Measurements from ENCODE around the gene SIRT3.
"Not testable (repeated sequence)": the region's sequence is repeated elsewhere in the genome, so short reads cannot be mapped to it uniquely, and the experiment has no call there.

SIRT3 gene

DNA sequence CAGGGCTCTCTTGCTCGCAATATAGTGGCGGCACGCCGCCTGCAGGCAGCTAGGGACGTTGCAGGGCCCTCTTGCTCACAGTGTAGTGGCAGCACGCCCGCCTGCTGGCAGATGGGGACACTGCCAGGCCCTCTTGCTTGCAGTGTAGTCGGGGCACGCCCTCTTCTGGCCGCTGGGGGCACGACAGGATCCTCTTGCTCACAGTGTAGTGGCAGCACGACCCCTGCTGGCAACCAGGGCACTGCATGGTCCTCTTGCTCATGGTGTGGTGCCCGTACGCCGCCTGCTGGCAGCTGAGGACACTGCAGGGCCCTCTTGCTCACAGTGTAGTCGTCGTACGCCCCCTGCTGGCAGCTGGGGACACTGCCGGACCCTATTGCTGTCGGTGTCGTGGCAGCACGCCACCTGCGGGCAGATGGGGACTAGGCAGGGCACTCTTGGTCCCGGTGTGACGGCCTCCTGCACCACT, 46.3 kb downstream of the SIRT3 start:
- peaks cover 12% of the 10 kb centered on the region for H3K4me1 ChIP-seq (ENCODE audit: low read depth, poor library complexity, severe bottlenecking)
- not testable (repeated sequence) for H2AFZ ChIP-seq (ENCODE audit: low read depth); H3K9ac ChIP-seq; H4K20me1 ChIP-seq (ENCODE audit: insufficient read depth); H3K4me3 ChIP-seq (IDR thresholded peaks at IDR 0.05; ENCODE audit: insufficient read depth, low read depth, low read length); H3K36me3 ChIP-seq (ENCODE audit: insufficient read depth); H3K27ac ChIP-seq; H3K27me3 ChIP-seq (ENCODE audit: insufficient read depth, low read depth); H3K79me2 ChIP-seq (ENCODE audit: insufficient read depth, low read depth); H3K4me2 ChIP-seq
- TF ChIP-seq, protein P1, sequence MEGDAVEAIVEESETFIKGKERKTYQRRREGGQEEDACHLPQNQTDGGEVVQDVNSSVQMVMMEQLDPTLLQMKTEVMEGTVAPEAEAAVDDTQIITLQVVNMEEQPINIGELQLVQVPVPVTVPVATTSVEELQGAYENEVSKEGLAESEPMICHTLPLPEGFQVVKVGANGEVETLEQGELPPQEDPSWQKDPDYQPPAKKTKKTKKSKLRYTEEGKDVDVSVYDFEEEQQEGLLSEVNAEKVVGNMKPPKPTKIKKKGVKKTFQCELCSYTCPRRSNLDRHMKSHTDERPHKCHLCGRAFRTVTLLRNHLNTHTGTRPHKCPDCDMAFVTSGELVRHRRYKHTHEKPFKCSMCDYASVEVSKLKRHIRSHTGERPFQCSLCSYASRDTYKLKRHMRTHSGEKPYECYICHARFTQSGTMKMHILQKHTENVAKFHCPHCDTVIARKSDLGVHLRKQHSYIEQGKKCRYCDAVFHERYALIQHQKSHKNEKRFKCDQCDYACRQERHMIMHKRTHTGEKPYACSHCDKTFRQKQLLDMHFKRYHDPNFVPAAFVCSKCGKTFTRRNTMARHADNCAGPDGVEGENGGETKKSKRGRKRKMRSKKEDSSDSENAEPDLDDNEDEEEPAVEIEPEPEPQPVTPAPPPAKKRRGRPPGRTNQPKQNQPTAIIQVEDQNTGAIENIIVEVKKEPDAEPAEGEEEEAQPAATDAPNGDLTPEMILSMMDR (conservative IDR thresholded peaks at IDR 0.05; ENCODE audit: low read depth, low read length): peak; percentile 34; the same call in 1 of the 2 replicates

DNA sequence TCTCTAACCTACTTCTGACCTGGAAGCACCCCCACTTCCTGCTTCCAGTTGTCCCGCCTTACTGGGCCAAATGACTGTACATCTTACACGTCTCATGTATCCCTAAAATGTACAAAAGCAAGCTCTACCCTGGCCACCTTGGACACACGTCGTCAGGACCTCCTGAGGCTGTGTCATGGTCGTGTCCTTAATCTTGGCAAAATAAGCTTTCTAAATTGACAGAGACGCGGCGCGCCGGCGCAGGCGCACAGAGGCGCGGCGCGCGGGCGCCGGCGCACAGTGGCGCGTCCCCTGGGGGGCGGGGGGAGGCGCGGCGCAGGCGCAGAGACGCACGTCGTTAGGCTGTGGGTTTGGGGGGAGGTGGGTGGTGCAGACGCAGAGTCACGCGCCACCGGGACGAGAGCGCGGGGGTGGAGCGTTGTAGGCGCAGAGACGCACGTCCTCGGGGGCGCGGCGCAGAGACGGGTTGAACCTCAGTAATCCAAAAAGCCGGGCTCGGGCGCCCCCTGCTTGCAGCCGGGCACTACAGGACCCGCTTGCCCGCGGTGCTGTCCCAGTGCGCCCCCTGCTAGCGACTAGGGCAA, 46.9 kb downstream of the SIRT3 start:
- not testable (repeated sequence) for H3K36me3 ChIP-seq (ENCODE audit: insufficient read depth); H3K79me2 ChIP-seq (ENCODE audit: insufficient read depth, low read depth); H3K27ac ChIP-seq; H3K27me3 ChIP-seq (ENCODE audit: insufficient read depth, low read depth); H2AFZ ChIP-seq (ENCODE audit: low read depth); H4K20me1 ChIP-seq (ENCODE audit: insufficient read depth); H3K4me3 ChIP-seq (IDR thresholded peaks at IDR 0.05; ENCODE audit: insufficient read depth, low read depth, low read length); H3K4me2 ChIP-seq; H3K9ac ChIP-seq
- H3K4me1 ChIP-seq (ENCODE audit: low read depth, poor library complexity, severe bottlenecking): peaks cover 12% of the 10 kb centered on the region

- H4K20me1 ChIP-seq (ENCODE audit: insufficient read depth); H3K4me3 ChIP-seq (IDR thresholded peaks at IDR 0.05; ENCODE audit: insufficient read depth, low read depth, low read length); H3K4me1 ChIP-seq (ENCODE audit: low read depth, poor library complexity, severe bottlenecking); H3K27ac ChIP-seq; H3K4me2 ChIP-seq; H3K9ac ChIP-seq; H3K79me2 ChIP-seq (ENCODE audit: insufficient read depth, low read depth); H2AFZ ChIP-seq (ENCODE audit: low read depth); H3K36me3 ChIP-seq (ENCODE audit: insufficient read depth); H3K27me3 ChIP-seq (ENCODE audit: insufficient read depth, low read depth): not testable (repeated sequence)
- TF ChIP-seq, protein P1 (conservative IDR thresholded peaks at IDR 0.05; ENCODE audit: low read depth, low read length): 0 out of 2 replicates have a peak, but pooled peaks have one; percentile 16
Measured at GRCh38 chr11:180242-180641, 55.9 kb downstream of the SIRT3 start.
